Endothelial cell of umbilical vein (primary cell): ENCODE measurements around the gene CRYBG2.
"Not testable (repeated sequence)": the region's sequence is repeated elsewhere in the genome, so short reads cannot be mapped to it uniquely, and the experiment has no call there.

ENCODE experiments used
- EZH2 ChIP-seq: IDR thresholded peaks from 2 replicates; pipeline ENCODE4 v1.6.1; 2012; ENCODE audit warnings: borderline replicate concordance, low read depth, mild to moderate bottlenecking, moderate library complexity, low read length, inconsistent platforms; ENCODE audit not compliant: severe bottlenecking
- POLR2A ChIP-seq: IDR thresholded peaks from 2 replicates; pipeline ENCODE4 v1.6.1; 2012; ENCODE audit warnings: low read depth, mild to moderate bottlenecking, control low read depth, low read length
- POLR2AphosphoS5 ChIP-seq: IDR thresholded peaks from 2 replicates; pipeline ENCODE4 v1.6.1; 2012; ENCODE audit warnings: low read depth, mild to moderate bottlenecking, control low read depth, low read length, moderate library complexity; ENCODE audit not compliant: insufficient read depth
- TF ChIP-seq, protein P1 (sequence below), 2 donors: IDR thresholded peaks; 1 replicate in 1 of 2; 2 replicates in 1 of 2; pipeline ENCODE4 v1.5.1; 2011; ENCODE audit warnings: low read length in 2 of 2, mild to moderate bottlenecking in 2 of 2, moderate library complexity in 2 of 2, control low read depth in 1 of 2, inconsistent platforms in 1 of 2, low read depth in 1 of 2; ENCODE audit not compliant: insufficient read depth in 1 of 2; ENCODE audit errors: extremely low read depth in 1 of 2

DNA sequence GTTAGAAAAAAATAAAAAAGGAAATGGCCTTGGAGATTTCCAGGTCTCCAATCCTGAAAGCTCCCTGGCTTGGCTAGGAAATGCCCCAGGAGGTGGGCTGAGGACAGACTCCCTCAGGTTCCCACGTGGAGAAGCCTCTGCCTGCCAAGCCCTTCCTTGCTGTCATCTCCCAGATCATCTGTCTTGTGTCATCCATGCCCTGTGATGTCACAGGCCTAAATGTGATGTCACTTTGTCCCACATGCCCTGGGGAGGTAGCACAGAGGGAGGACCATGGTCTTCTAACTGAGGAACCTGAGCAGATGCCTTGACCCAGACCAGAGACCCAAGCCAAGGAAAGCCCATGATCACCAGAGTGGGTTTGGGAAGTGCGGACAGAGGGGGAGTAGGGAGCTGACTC, 20.4 kb upstream of the CRYBG2 start:
- TF ChIP-seq, protein P1, sequence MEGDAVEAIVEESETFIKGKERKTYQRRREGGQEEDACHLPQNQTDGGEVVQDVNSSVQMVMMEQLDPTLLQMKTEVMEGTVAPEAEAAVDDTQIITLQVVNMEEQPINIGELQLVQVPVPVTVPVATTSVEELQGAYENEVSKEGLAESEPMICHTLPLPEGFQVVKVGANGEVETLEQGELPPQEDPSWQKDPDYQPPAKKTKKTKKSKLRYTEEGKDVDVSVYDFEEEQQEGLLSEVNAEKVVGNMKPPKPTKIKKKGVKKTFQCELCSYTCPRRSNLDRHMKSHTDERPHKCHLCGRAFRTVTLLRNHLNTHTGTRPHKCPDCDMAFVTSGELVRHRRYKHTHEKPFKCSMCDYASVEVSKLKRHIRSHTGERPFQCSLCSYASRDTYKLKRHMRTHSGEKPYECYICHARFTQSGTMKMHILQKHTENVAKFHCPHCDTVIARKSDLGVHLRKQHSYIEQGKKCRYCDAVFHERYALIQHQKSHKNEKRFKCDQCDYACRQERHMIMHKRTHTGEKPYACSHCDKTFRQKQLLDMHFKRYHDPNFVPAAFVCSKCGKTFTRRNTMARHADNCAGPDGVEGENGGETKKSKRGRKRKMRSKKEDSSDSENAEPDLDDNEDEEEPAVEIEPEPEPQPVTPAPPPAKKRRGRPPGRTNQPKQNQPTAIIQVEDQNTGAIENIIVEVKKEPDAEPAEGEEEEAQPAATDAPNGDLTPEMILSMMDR (IDR thresholded peaks at IDR 0.05; ENCODE audit: extremely low read depth in 1 of 2, insufficient read depth in 1 of 2, low read depth in 1 of 2, low read length in 2 of 2) = not testable (repeated sequence)
- not testable (repeated sequence) for TF ChIP-seq EZH2, POLR2AphosphoS5, POLR2A
